Lung microvascular endothelial cell (primary cell): Measurements from ENCODE around the gene SRSF4. TPM values are rescaled to one million over a fixed set of nuclear protein-coding genes. Genes with fewer than 3 reads are reported as not detected.

Experiments used
- total RNA-seq: library from RNA; depleted of rRNA; stranded (reverse); fragments of >200 nt; gene quantifications from 2 replicates; pipeline ENCODE4 v1.2.1, GENCODE V29; 2014

The SRSF4 gene
- total RNA-seq, 1 donor from 2014 or later, result 35.7 TPM

Other genes starting within 250 kb of the SRSF4 start
- 0.20 and 0.22 TPM in 2 replicates for gene TMEM200B, start 58.0 kb downstream of the SRSF4 start, total RNA-seq
- gene MECR, start 49.0 kb upstream of the SRSF4 start, total RNA-seq, result 12.7 and 15.5 TPM in 2 replicates
- 1.8 and 2.6 TPM in 2 replicates for gene PTPRU, start 54.6 kb upstream of the SRSF4 start, total RNA-seq